ENCODE measurements around the gene MYADML2. TPM values are rescaled to one million over a fixed set of nuclear protein-coding genes. Genes with fewer than 3 reads are reported as not detected.

MYADML2 gene
- not detected for polyA plus RNA-seq (2013, experiment 1 of 2)
- polyA plus RNA-seq (2013, experiment 2 of 2), result not detected

- no peak within 1 kb of the TSS for H4K8ac ChIP-seq (ENCODE audit: low read length)
- no peak within 1 kb of the TSS for H3K27ac ChIP-seq (ENCODE audit: low read length, poor library complexity, severe bottlenecking)
- no peak within 1 kb of the TSS for H2BK120ac ChIP-seq (ENCODE audit: low read depth, low read length)
- no peak within 1 kb of the TSS for H2BK15ac ChIP-seq (ENCODE audit: low read depth, poor library complexity, severe bottlenecking)
- no peaks in the 10 kb centered on the region for H3K36me3 ChIP-seq (ENCODE audit: control insufficient read depth in 1 of 2, insufficient read depth in 2 of 2, low read depth in 1 of 2, low read length in 2 of 2)
- no peak within 1 kb of the TSS for H2BK12ac ChIP-seq (ENCODE audit: low read length in 2 of 2)
- H3K4me1 ChIP-seq (ENCODE audit: control insufficient read depth, insufficient read depth, low read depth, low read length), result no peaks in the 10 kb centered on the region
- H3K4me3 ChIP-seq (ENCODE audit: insufficient read depth in 1 of 2, low read depth in 1 of 2, low read length in 2 of 2), result no peak within 1 kb of the TSS
- H3K79me1 ChIP-seq (replicated peaks; ENCODE audit: low read length, poor library complexity, severe bottlenecking), result no peaks in the 10 kb centered on the region
- H3K23ac ChIP-seq (ENCODE audit: low read length in 2 of 2), result no peak within 1 kb of the TSS
- H3K9me3 ChIP-seq (ENCODE audit: control insufficient read depth, low read length), result no peaks in the 10 kb centered on the region
- no peak within 1 kb of the TSS for H3K18ac ChIP-seq (ENCODE audit: low read depth in 1 of 2, low read length in 2 of 2)
- no peak within 1 kb of the TSS for H3K4me2 ChIP-seq (ENCODE audit: low read length, poor library complexity, severe bottlenecking)
- no peak within 1 kb of the TSS for H2BK5ac ChIP-seq (ENCODE audit: low read depth, low read length, poor library complexity, severe bottlenecking)
- H3K27me3 ChIP-seq (ENCODE audit: control insufficient read depth in 1 of 2, insufficient read depth in 1 of 2, low read length in 2 of 2), result peaks cover 2 to 34% of the 10 kb centered on the region in 2 experiments
- H3K9ac ChIP-seq (ENCODE audit: low read length), result no peak within 1 kb of the TSS
- no peak within 1 kb of the TSS for H3K4ac ChIP-seq (ENCODE audit: low read depth in 1 of 2, low read length in 2 of 2)
- no peak within 1 kb of the TSS for H3K14ac ChIP-seq (ENCODE audit: low read length in 2 of 2)
- no peak within 1 kb of the TSS for H4K91ac ChIP-seq (ENCODE audit: low read length)
- no peak within 1 kb of the TSS for H2AK5ac ChIP-seq (ENCODE audit: low read length, severe bottlenecking)
- no peak within 1 kb of the TSS for H2AFZ ChIP-seq (ENCODE audit: low read depth, low read length)
- DNase-seq, result no peak
- 81% methylated on average over 10 of the region's 13 CpGs for whole genome bisulfite sequencing
These were observed at the start of gene MYADML2 for GRCh38 chr17:81947189-81947588. TSS of gene MYADML2 (minus strand) at chr17:81947233. CDS start at chr17:81941741, 5,492 bp downstream.

- no peak overlapping the region for H3K23ac ChIP-seq (ENCODE audit: low read length in 2 of 2)
- no peak overlapping the region for H3K9ac ChIP-seq (ENCODE audit: low read length)
- no peak overlapping the region for H3K27ac ChIP-seq (ENCODE audit: low read length, poor library complexity, severe bottlenecking)
- no peak overlapping the region for H3K4me3 ChIP-seq (ENCODE audit: insufficient read depth in 1 of 2, low read depth in 1 of 2, low read length in 2 of 2)
- H3K36me3 ChIP-seq (ENCODE audit: control insufficient read depth in 1 of 2, insufficient read depth in 2 of 2, low read depth in 1 of 2, low read length in 2 of 2), result peaks cover 16 to 69% of the 10 kb centered on the region in 2 experiments
- H2BK12ac ChIP-seq (ENCODE audit: low read length in 2 of 2), result no peak overlapping the region
- no peak overlapping the region for H3K18ac ChIP-seq (ENCODE audit: low read depth in 1 of 2, low read length in 2 of 2)
- H3K4me1 ChIP-seq (ENCODE audit: control insufficient read depth, insufficient read depth, low read depth, low read length), result peaks cover 41% of the 10 kb centered on the region
- no peaks in the 10 kb centered on the region for H3K27me3 ChIP-seq (ENCODE audit: control insufficient read depth in 1 of 2, insufficient read depth in 1 of 2, low read length in 2 of 2)
- no peak overlapping the region for H2AFZ ChIP-seq (ENCODE audit: low read depth, low read length)
- H4K91ac ChIP-seq (ENCODE audit: low read length), result no peak overlapping the region
- H3K4ac ChIP-seq (ENCODE audit: low read depth in 1 of 2, low read length in 2 of 2), result no peak overlapping the region
- peaks cover 37% of the 10 kb centered on the region for H3K79me1 ChIP-seq (replicated peaks; ENCODE audit: low read length, poor library complexity, severe bottlenecking)
- H3K4me2 ChIP-seq (ENCODE audit: low read length, poor library complexity, severe bottlenecking), result no peak overlapping the region
- no peak overlapping the region for H4K8ac ChIP-seq (ENCODE audit: low read length)
- DNase-seq, result no peak
- H2BK15ac ChIP-seq (ENCODE audit: low read depth, poor library complexity, severe bottlenecking), result no peak overlapping the region
- H3K14ac ChIP-seq (ENCODE audit: low read length in 2 of 2), result no peak overlapping the region
- no peak overlapping the region for H2BK5ac ChIP-seq (ENCODE audit: low read depth, low read length, poor library complexity, severe bottlenecking)
- no peaks in the 10 kb centered on the region for H3K9me3 ChIP-seq (ENCODE audit: control insufficient read depth, low read length)
- no peak overlapping the region for H2AK5ac ChIP-seq (ENCODE audit: low read length, severe bottlenecking)
- 98% methylated on average over 28 of the region's 28 CpGs for WGBS
- H2BK120ac ChIP-seq (ENCODE audit: low read depth, low read length), result no peak overlapping the region
These were observed 49.3 kb upstream of the MYADML2 start for GRCh38 chr17:81996232-81996756.

DNA sequence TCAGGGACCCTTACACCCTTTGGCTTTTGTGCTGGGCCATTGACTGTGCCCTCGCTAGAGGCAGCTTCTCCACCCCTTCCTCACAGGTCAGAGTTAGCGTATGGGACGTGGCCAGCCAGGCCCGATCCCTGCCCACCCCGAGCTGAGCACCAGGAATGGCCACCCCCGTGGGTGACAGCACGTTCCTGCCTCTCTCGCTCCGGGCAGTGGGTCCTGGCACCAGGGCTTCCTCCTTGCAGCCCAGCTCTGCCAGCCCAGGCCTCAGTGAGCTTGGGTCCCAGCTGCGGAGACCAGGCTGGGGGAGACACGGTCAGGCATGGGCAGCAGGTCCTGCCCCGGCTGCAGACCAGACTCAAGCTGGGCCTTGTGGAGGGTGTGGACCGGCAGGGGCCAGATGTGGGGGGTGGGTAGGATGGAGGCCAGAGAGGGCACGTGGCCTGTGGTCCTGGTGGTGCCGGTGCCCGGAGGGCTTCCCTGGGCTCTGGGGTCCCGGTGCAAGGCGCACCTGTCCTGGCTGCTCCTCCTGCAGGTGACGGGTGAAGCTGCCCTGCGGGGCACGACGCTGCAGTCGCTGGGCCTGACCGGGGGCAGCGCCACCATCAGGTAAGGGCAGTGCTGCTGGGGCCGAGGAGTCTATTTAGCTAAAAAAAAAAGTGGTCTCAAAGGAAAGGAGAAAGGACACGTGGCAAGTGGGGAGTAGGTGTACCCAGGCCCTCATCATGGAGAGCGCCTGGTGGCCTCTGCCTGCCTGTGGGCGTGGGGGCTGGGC, 48.6 kb upstream of the MYADML2 start:
- no peak overlapping the region for H3K4me2 ChIP-seq (ENCODE audit: low read length, poor library complexity, severe bottlenecking)
- H4K91ac ChIP-seq (ENCODE audit: low read length), result peak overlapping the region; percentile 45
- H4K8ac ChIP-seq (ENCODE audit: low read length), result no peak overlapping the region
- no peak overlapping the region for H2AK5ac ChIP-seq (ENCODE audit: low read length, severe bottlenecking)
- no peak overlapping the region for H2BK12ac ChIP-seq (ENCODE audit: low read length in 2 of 2)
- no peak overlapping the region for H3K23ac ChIP-seq (ENCODE audit: low read length in 2 of 2)
- H3K4me3 ChIP-seq (ENCODE audit: insufficient read depth in 1 of 2, low read depth in 1 of 2, low read length in 2 of 2), result no peak overlapping the region
- H3K79me1 ChIP-seq (replicated peaks; ENCODE audit: low read length, poor library complexity, severe bottlenecking), result peaks cover 35% of the 10 kb centered on the region
- H2AFZ ChIP-seq (ENCODE audit: low read depth, low read length), result no peak overlapping the region
- no peaks in the 10 kb centered on the region for H3K27me3 ChIP-seq (ENCODE audit: control insufficient read depth in 1 of 2, insufficient read depth in 1 of 2, low read length in 2 of 2)
- no peak overlapping the region for H3K14ac ChIP-seq (ENCODE audit: low read length in 2 of 2)
- H3K9ac ChIP-seq (ENCODE audit: low read length), result no peak overlapping the region
- H3K9me3 ChIP-seq (ENCODE audit: control insufficient read depth, low read length), result no peaks in the 10 kb centered on the region
- H3K18ac ChIP-seq (ENCODE audit: low read depth in 1 of 2, low read length in 2 of 2), result no peak overlapping the region
- no peak for DNase-seq
- peaks cover 16 to 69% of the 10 kb centered on the region in 2 experiments for H3K36me3 ChIP-seq (ENCODE audit: control insufficient read depth in 1 of 2, insufficient read depth in 2 of 2, low read depth in 1 of 2, low read length in 2 of 2)
- H2BK120ac ChIP-seq (ENCODE audit: low read depth, low read length), result no peak overlapping the region
- no peak overlapping the region for H3K4ac ChIP-seq (ENCODE audit: low read depth in 1 of 2, low read length in 2 of 2)
- H2BK15ac ChIP-seq (ENCODE audit: low read depth, poor library complexity, severe bottlenecking), result no peak overlapping the region
- no peak overlapping the region for H2BK5ac ChIP-seq (ENCODE audit: low read depth, low read length, poor library complexity, severe bottlenecking)
- H3K4me1 ChIP-seq (ENCODE audit: control insufficient read depth, insufficient read depth, low read depth, low read length), result peaks cover 40% of the 10 kb centered on the region
- H3K27ac ChIP-seq (ENCODE audit: low read length, poor library complexity, severe bottlenecking), result no peak overlapping the region
- WGBS, result 95% methylated on average over 29 of the region's 29 CpGs

DNA sequence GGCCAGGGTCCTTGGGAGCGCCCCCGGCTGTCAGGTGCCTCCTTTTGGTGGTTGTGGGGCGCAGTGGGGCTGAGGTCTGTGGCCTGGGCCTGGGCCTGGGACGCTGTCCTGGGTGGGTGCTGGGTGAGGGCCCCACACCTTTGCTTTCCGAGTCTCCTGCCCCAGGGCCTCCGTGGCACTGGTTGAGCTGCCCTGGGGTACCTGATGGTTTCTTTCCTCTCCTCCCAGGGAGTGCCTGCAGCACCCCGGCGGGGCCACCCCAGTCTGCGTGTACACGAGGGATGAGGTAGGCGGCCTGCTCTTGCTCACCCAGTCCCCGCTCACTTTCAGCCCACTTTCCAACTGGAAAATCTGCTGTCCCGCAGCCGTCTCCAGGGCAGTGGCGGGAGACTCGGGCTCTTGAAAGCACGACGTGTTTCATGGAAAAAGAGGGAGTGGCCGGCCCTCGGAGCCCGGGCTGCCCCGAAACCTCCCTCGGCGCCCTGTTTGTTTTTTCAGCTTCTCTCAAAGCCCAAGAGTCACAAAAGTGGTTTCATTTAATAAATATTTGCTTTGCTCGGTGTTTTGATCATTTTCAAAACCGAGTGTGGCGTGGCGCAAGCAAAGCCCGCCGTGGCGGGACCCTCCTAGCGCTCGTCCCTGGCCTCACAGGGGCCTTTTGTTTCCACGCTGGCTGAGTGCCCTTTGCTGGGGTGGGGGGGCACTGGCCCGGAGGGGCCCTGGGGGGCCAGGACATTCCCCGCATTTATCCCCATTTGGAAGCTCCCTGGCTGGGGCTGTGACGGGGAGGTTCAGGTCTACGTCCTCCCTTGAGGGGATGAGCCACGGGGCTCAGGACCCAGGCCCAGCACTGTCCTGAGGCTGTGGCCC, 47.8 kb upstream of the MYADML2 start:
- Histone ChIP-seq H3K23ac (ENCODE audit: low read length in 2 of 2) (no peak overlapping the region), H3K4me1 (ENCODE audit: control insufficient read depth, insufficient read depth, low read depth, low read length) (peaks cover 39% of the 10 kb centered on the region), H2AK5ac (ENCODE audit: low read length, severe bottlenecking) (no peak overlapping the region), H4K8ac (ENCODE audit: low read length) (peak overlapping the region; percentile 28), H2BK120ac (ENCODE audit: low read depth, low read length) (no peak overlapping the region), H3K9ac (ENCODE audit: low read length) (no peak overlapping the region), H3K18ac (ENCODE audit: low read depth in 1 of 2, low read length in 2 of 2) (no peak overlapping the region), H3K4me2 (ENCODE audit: low read length, poor library complexity, severe bottlenecking) (no peak overlapping the region), H2AFZ (ENCODE audit: low read depth, low read length) (no peak overlapping the region), H3K27me3 (ENCODE audit: control insufficient read depth in 1 of 2, insufficient read depth in 1 of 2, low read length in 2 of 2) (no peaks in the 10 kb centered on the region), H2BK5ac (ENCODE audit: low read depth, low read length, poor library complexity, severe bottlenecking) (no peak overlapping the region), H3K4me3 (ENCODE audit: insufficient read depth in 1 of 2, low read depth in 1 of 2, low read length in 2 of 2) (peak overlapping the region in 1 of 2 experiments; percentile 2), H3K36me3 (ENCODE audit: control insufficient read depth in 1 of 2, insufficient read depth in 2 of 2, low read depth in 1 of 2, low read length in 2 of 2) (peaks cover 19 to 71% of the 10 kb centered on the region in 2 experiments), H4K91ac (ENCODE audit: low read length) (no peak overlapping the region), H2BK15ac (ENCODE audit: low read depth, poor library complexity, severe bottlenecking) (no peak overlapping the region), H3K79me1 (replicated peaks; ENCODE audit: low read length, poor library complexity, severe bottlenecking) (peaks cover 37% of the 10 kb centered on the region), H3K27ac (ENCODE audit: low read length, poor library complexity, severe bottlenecking) (no peak overlapping the region), H3K4ac (ENCODE audit: low read depth in 1 of 2, low read length in 2 of 2) (no peak overlapping the region), H3K9me3 (ENCODE audit: control insufficient read depth, low read length) (no peaks in the 10 kb centered on the region), H2BK12ac (ENCODE audit: low read length in 2 of 2) (no peak overlapping the region), H3K14ac (ENCODE audit: low read length in 2 of 2) (no peak overlapping the region)
- DNase-seq, result no peak
- 92% methylated on average over 36 of the region's 39 CpGs for WGBS

Measured in mesenchymal stem cell (in vitro differentiated cells and primary cell).